ENCODE results near the gene DLGAP1. TPM values are rescaled to one million over a fixed set of nuclear protein-coding genes. Genes with fewer than 3 reads are reported as not detected.

DLGAP1 gene
- total RNA-seq, 1 experiment from 2014 or later: 23.2 TPM

DNA sequence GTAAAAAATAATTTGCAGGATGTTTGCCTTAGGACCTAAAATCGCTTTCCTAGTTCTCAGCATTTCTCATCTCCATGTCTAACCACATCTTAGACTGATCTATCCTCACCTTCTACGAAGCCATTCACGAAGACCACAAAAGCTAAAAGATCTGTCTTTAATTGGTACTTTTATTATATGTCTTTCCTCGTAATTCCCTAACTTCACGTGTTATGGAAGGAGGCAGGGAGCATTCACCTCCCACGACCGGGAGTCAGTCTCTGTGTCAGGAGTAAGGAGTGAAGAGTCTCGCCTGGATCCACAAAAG, 1.6 kb downstream of the DLGAP1 start:
- Mint-ChIP-seq H3K4me3 (peak overlapping the region; percentile 83 to 89), H3K4me1 (peaks cover 36 to 44% of the 10 kb centered on the region in 2 experiments), H3K27ac (no peak overlapping the region), H3K27me3 (ENCODE audit: low read depth) (peaks cover 13% of the 10 kb centered on the region), H3K36me3 (ENCODE audit: insufficient read depth in 1 of 3, low read depth in 3 of 3) (no peaks in the 10 kb centered on the region; a peak in 3 of 7 replicates), H3K9me3 (no peaks in the 10 kb centered on the region)
- no peak overlapping the region for H3K14ac ChIP-seq (ENCODE audit: insufficient read depth, low read length)
- no peak overlapping the region for H4K91ac ChIP-seq (ENCODE audit: insufficient read length, low read depth, low read length)
- no peak overlapping the region for H2BK20ac ChIP-seq (ENCODE audit: low read depth, low read length, poor library complexity, severe bottlenecking)
- peaks cover 4% of the 10 kb centered on the region; the same call in 1 of the 2 replicates for H3K27me3 ChIP-seq (ENCODE audit: insufficient read depth, low read length)
- no peak overlapping the region for H4K5ac ChIP-seq (ENCODE audit: insufficient read length, low read depth, low read length)
- H3K4me2 ChIP-seq (ENCODE audit: insufficient read depth, insufficient read length, low read length): peak overlapping the region; percentile 100
- no peak overlapping the region for H3K4ac ChIP-seq (ENCODE audit: low read depth, low read length)
- TF ChIP-seq, protein P1, sequence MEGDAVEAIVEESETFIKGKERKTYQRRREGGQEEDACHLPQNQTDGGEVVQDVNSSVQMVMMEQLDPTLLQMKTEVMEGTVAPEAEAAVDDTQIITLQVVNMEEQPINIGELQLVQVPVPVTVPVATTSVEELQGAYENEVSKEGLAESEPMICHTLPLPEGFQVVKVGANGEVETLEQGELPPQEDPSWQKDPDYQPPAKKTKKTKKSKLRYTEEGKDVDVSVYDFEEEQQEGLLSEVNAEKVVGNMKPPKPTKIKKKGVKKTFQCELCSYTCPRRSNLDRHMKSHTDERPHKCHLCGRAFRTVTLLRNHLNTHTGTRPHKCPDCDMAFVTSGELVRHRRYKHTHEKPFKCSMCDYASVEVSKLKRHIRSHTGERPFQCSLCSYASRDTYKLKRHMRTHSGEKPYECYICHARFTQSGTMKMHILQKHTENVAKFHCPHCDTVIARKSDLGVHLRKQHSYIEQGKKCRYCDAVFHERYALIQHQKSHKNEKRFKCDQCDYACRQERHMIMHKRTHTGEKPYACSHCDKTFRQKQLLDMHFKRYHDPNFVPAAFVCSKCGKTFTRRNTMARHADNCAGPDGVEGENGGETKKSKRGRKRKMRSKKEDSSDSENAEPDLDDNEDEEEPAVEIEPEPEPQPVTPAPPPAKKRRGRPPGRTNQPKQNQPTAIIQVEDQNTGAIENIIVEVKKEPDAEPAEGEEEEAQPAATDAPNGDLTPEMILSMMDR (conservative IDR thresholded peaks at IDR 0.05): no peak
- no peak overlapping the region for H3K27ac ChIP-seq (ENCODE audit: insufficient read length, low read depth, low read length)
- H4K8ac ChIP-seq (replicated peaks; ENCODE audit: insufficient read length, low read depth, low read length): no peak overlapping the region
- H3K9ac ChIP-seq (ENCODE audit: extremely low read depth, insufficient read length, low read length): peak overlapping the region; percentile 39
- peaks cover 16% of the 10 kb centered on the region for H3K23me2 ChIP-seq (ENCODE audit: insufficient read length, low read depth, low read length, poor library complexity, severe bottlenecking)
- H2BK120ac ChIP-seq (ENCODE audit: low read depth, low read length, poor library complexity, severe bottlenecking): no peak overlapping the region
- WGBS (ENCODE audit: extremely low coverage, insufficient read length, low lambda C conversion rate): no CpG with 5 or more reads among the region's 8 CpGs
- H2BK15ac ChIP-seq (ENCODE audit: low read depth, low read length): no peak overlapping the region
- H3K79me2 ChIP-seq (ENCODE audit: insufficient read depth, low read length): peaks cover 4% of the 10 kb centered on the region; the same call in 1 of the 2 replicates
- H2BK5ac ChIP-seq (ENCODE audit: insufficient read length, low read length): no peak overlapping the region
- no peaks in the 10 kb centered on the region for H3K79me1 ChIP-seq (ENCODE audit: insufficient read depth, low read depth, low read length, poor library complexity, severe bottlenecking)
- no peak overlapping the region for H3T11ph ChIP-seq (ENCODE audit: low read length)
- no peak overlapping the region for H3K56ac ChIP-seq (ENCODE audit: insufficient read length, low read depth, low read length)
- H3K23ac ChIP-seq (ENCODE audit: insufficient read length, low read depth, low read length): no peak overlapping the region
- no peak overlapping the region for H2AFZ ChIP-seq (ENCODE audit: low read length)
- DNase-seq: no peak
- peaks cover 4% of the 10 kb centered on the region for H4K20me1 ChIP-seq (ENCODE audit: control insufficient read depth, insufficient read depth, insufficient read length)
- H3K4me1 ChIP-seq (ENCODE audit: insufficient read depth, low read length): peaks cover 18% of the 10 kb centered on the region
- H2AK5ac ChIP-seq (ENCODE audit: insufficient read length, low read length): no peak overlapping the region
- H2BK12ac ChIP-seq (ENCODE audit: insufficient read length, low read depth, low read length): no peak overlapping the region
- H3K18ac ChIP-seq (ENCODE audit: insufficient read length, low read depth, low read length): no peak overlapping the region
- no peaks in the 10 kb centered on the region for H3K9me3 ChIP-seq (ENCODE audit: control insufficient read depth, low read depth, low read length)
